GM12878 (cell line): Measurements from ENCODE around the gene HLA-A.

Experiments
- CTCF ChIP-seq, 3 experiments: IDR thresholded peaks in 2 of 3; conservative IDR thresholded peaks in 1 of 3; 2 replicates each; pipeline ENCODE4 v1.5.1; 2011; ENCODE audit warnings: low read depth in 3 of 3, low read length in 3 of 3, mild to moderate bottlenecking in 3 of 3, control low read depth in 2 of 3, moderate library complexity in 2 of 3, inconsistent platforms in 1 of 3, mixed read lengths in 1 of 3; ENCODE audit not compliant: control insufficient read depth in 2 of 3, insufficient read depth in 1 of 3; ENCODE audit errors: extremely low read depth in 1 of 3
- HDGF ChIP-seq: fragments of 450-650 bp; IDR thresholded peaks from 2 replicates; pipeline ENCODE4 v1.6.1; 2016; ENCODE audit warnings: antibody characterized with exemption
- POLR2AphosphoS5 ChIP-seq: IDR thresholded peaks from 2 replicates; pipeline ENCODE4 v1.6.1; 2011; ENCODE audit warnings: mild to moderate bottlenecking, low read length, inconsistent platforms
- SMAD1 ChIP-seq: fragments of 450-650 bp; IDR thresholded peaks from 2 replicates; pipeline ENCODE4 v1.6.1; 2018; ENCODE audit warnings: mild to moderate bottlenecking, low read depth; ENCODE audit not compliant: partially characterized antibody
- SREBF1 ChIP-seq: IDR thresholded peaks from 2 replicates; pipeline ENCODE4 v1.6.1; 2012; ENCODE audit warnings: mild to moderate bottlenecking, low read length
- TCF12 ChIP-seq: IDR thresholded peaks from 2 replicates; pipeline ENCODE4 v1.6.1; 2011; ENCODE audit warnings: low read depth, mild to moderate bottlenecking, low read length
- ZNF622 ChIP-seq: fragments of 450-650 bp; IDR thresholded peaks from 2 replicates; pipeline ENCODE4 v1.6.1; 2017; ENCODE audit warnings: mild to moderate bottlenecking, inconsistent platforms
- ZSCAN29 ChIP-seq: fragments of 450-650 bp; IDR thresholded peaks from 2 replicates; pipeline ENCODE4 v1.6.1; 2017; ENCODE audit warnings: mild to moderate bottlenecking, moderate library complexity

DNA sequence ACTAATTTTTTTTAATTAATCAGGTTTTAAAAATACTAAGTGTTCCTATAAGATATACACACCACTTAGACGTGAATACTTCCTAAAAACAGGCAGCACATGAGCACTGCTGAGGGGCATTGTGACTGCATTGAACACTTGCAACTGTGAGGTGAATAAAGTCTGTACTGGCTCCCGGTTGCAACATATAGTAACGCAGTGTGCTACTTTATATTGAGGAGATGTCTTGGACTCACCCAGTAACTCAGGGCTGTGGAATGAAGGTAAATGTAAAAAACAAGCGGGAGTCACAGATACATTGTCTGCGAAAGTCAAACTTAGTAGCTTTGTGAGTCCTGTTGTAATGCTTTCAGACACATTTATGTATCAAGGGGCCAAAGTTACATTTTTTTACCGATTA lies 17.0 kb upstream of the HLA-A start:
- TF ChIP-seq CTCF (IDR thresholded peaks at IDR 0.05 in 2 of 3, conservative IDR thresholded peaks at IDR 0.05 in 1 of 3; ENCODE audit: control insufficient read depth in 2 of 3, extremely low read depth in 1 of 3, insufficient read depth in 1 of 3, low read depth in 3 of 3, low read length in 3 of 3) (no peak), POLR2AphosphoS5 (no peak), HDGF (no peak), ZSCAN29 (no peak), ZNF622 (no peak), SREBF1 (no peak), SMAD1 (no peak), TCF12 (no peak)
